Effector memory CD4-positive, alpha-beta T cell (primary cell): ENCODE results near the gene SLC6A6.

ENCODE experiments used
- DNase-seq, 3 donors: peaks; one replicate each; pipeline ENCODE4 v3.0.0-alpha.2; 2020
- H3K27ac ChIP-seq: 2 replicates; pipeline ENCODE4 v1.7.0; 2013; ENCODE audit warnings: mild to moderate bottlenecking, low read length, moderate library complexity; ENCODE audit not compliant: insufficient read depth, poor library complexity, severe bottlenecking
- H3K27me3 ChIP-seq: replicated peaks from 2 replicates; pipeline ENCODE4 v1.7.0; 2013; ENCODE audit warnings: mild to moderate bottlenecking, low read length; ENCODE audit not compliant: insufficient read depth, control insufficient read depth, poor library complexity, severe bottlenecking
- H3K36me3 ChIP-seq: 2 replicates; pipeline ENCODE4 v1.7.0; 2013; ENCODE audit warnings: mild to moderate bottlenecking, low read length, moderate library complexity; ENCODE audit not compliant: control insufficient read depth, insufficient read depth
- H3K4me1 ChIP-seq: 2 replicates; pipeline ENCODE4 v1.7.0; 2013; ENCODE audit warnings: low read length, mild to moderate bottlenecking; ENCODE audit not compliant: control insufficient read depth, insufficient read depth, poor library complexity, severe bottlenecking
- H3K4me3 ChIP-seq: 2 replicates; pipeline ENCODE4 v1.7.0; 2013; ENCODE audit warnings: low read length, low read depth, mild to moderate bottlenecking; ENCODE audit not compliant: insufficient read depth, poor library complexity, severe bottlenecking
- H3K9me3 ChIP-seq: 2 replicates; pipeline ENCODE4 v1.7.0; 2013; ENCODE audit warnings: mild to moderate bottlenecking, low read length, moderate library complexity; ENCODE audit not compliant: control insufficient read depth

Gene SLC6A6

GRCh38 chr3:14481018-14481645, 78.7 kb downstream of the SLC6A6 start:
- DNase-seq, result no peak
- Histone ChIP-seq H3K27ac (no peak overlapping the region), H3K36me3 (peaks cover 90% of the 10 kb centered on the region), H3K4me3 (no peak overlapping the region), H3K27me3 (no peaks in the 10 kb centered on the region), H3K4me1 (no peaks in the 10 kb centered on the region), H3K9me3 (no peaks in the 10 kb centered on the region)

GRCh38 chr3:14481646-14482036, 79.2 kb downstream of the SLC6A6 start:
- H3K4me3 ChIP-seq, result no peak overlapping the region
- H3K9me3 ChIP-seq, result no peaks in the 10 kb centered on the region
- peaks cover 90% of the 10 kb centered on the region for H3K36me3 ChIP-seq
- H3K27ac ChIP-seq, result no peak overlapping the region
- no peak for DNase-seq
- no peaks in the 10 kb centered on the region for H3K4me1 ChIP-seq
- H3K27me3 ChIP-seq, result no peaks in the 10 kb centered on the region

- no peaks in the 10 kb centered on the region for H3K4me1 ChIP-seq
- H3K9me3 ChIP-seq, result no peaks in the 10 kb centered on the region
- no peaks in the 10 kb centered on the region for H3K27me3 ChIP-seq
- no peak for DNase-seq
- H3K4me3 ChIP-seq, result no peak overlapping the region
- H3K27ac ChIP-seq, result no peak overlapping the region
- peaks cover 89% of the 10 kb centered on the region for H3K36me3 ChIP-seq
These were observed 79.9 kb downstream of the SLC6A6 start for GRCh38 chr3:14482271-14482721.

GRCh38 chr3:14483286-14483685, 80.9 kb downstream of the SLC6A6 start:
- Histone ChIP-seq H3K36me3 (peaks cover 89% of the 10 kb centered on the region), H3K4me1 (no peaks in the 10 kb centered on the region), H3K27me3 (no peaks in the 10 kb centered on the region), H3K4me3 (no peak overlapping the region), H3K27ac (no peak overlapping the region), H3K9me3 (no peaks in the 10 kb centered on the region)
- no peak for DNase-seq

- no peaks in the 10 kb centered on the region for H3K27me3 ChIP-seq
- no peak overlapping the region for H3K4me3 ChIP-seq
- no peak for DNase-seq
- no peak overlapping the region for H3K27ac ChIP-seq
- peaks cover 77% of the 10 kb centered on the region for H3K36me3 ChIP-seq
- H3K9me3 ChIP-seq, result no peaks in the 10 kb centered on the region
- H3K4me1 ChIP-seq, result no peaks in the 10 kb centered on the region
These were observed 82.3 kb downstream of the SLC6A6 start for GRCh38 chr3:14484741-14485140.

GRCh38 chr3:14485981-14486380, 83.6 kb downstream of the SLC6A6 start:
- no peaks in the 10 kb centered on the region for H3K27me3 ChIP-seq
- no peaks in the 10 kb centered on the region for H3K4me1 ChIP-seq
- no peak overlapping the region for H3K4me3 ChIP-seq
- no peaks in the 10 kb centered on the region for H3K9me3 ChIP-seq
- H3K36me3 ChIP-seq, result peaks cover 65% of the 10 kb centered on the region
- DNase-seq, result no peak
- H3K27ac ChIP-seq, result no peak overlapping the region

- DNase-seq, result no peak
- Histone ChIP-seq H3K4me3 (no peak overlapping the region), H3K9me3 (no peaks in the 10 kb centered on the region), H3K27me3 (no peaks in the 10 kb centered on the region), H3K4me1 (no peaks in the 10 kb centered on the region), H3K36me3 (peaks cover 60% of the 10 kb centered on the region), H3K27ac (no peak overlapping the region)
These were observed 84.1 kb downstream of the SLC6A6 start for GRCh38 chr3:14486460-14486859.

GRCh38 chr3:14487086-14487485, 84.7 kb downstream of the SLC6A6 start:
- DNase-seq, result no peak
- Histone ChIP-seq H3K27ac (no peak overlapping the region), H3K4me1 (no peaks in the 10 kb centered on the region), H3K4me3 (no peak overlapping the region), H3K9me3 (no peaks in the 10 kb centered on the region), H3K27me3 (no peaks in the 10 kb centered on the region), H3K36me3 (peaks cover 54% of the 10 kb centered on the region)

- Histone ChIP-seq H3K36me3 (peaks cover 46% of the 10 kb centered on the region), H3K4me3 (no peak overlapping the region), H3K9me3 (no peaks in the 10 kb centered on the region), H3K4me1 (no peaks in the 10 kb centered on the region), H3K27me3 (no peaks in the 10 kb centered on the region), H3K27ac (no peak overlapping the region)
- no peak for DNase-seq
These were observed 85.4 kb downstream of the SLC6A6 start for GRCh38 chr3:14487821-14488220.

- no peaks in the 10 kb centered on the region for H3K9me3 ChIP-seq
- no peak for DNase-seq
- no peaks in the 10 kb centered on the region for H3K4me1 ChIP-seq
- no peak overlapping the region for H3K27ac ChIP-seq
- no peaks in the 10 kb centered on the region for H3K27me3 ChIP-seq
- peaks cover 40% of the 10 kb centered on the region for H3K36me3 ChIP-seq
- H3K4me3 ChIP-seq, result no peak overlapping the region
These were observed 86.1 kb downstream of the SLC6A6 start for GRCh38 chr3:14488286-14489041.
